DOHH2 (cell line): ENCODE measurements around the gene HDLBP.

Source experiments
- EZH2phosphoT487 ChIP-seq: fragments of 200-600 bp; sonication (generic); IDR thresholded peaks from 2 replicates; pipeline ENCODE4 v1.6.1; 2017; ENCODE audit warnings: borderline replicate concordance, mild to moderate bottlenecking, antibody characterized with exemption, low read length, moderate library complexity, mixed read lengths
- TF ChIP-seq, protein P1 (sequence below): fragments of 200-600 bp; sonication (generic); IDR thresholded peaks from one replicate; pipeline ENCODE4 v1.5.1; 2014; ENCODE audit warnings: antibody characterized with exemption, mild to moderate bottlenecking, low read depth, low read length; ENCODE audit not compliant: poor library complexity, severe bottlenecking

- no peak for TF ChIP-seq EZH2phosphoT487
- TF ChIP-seq, protein P1, sequence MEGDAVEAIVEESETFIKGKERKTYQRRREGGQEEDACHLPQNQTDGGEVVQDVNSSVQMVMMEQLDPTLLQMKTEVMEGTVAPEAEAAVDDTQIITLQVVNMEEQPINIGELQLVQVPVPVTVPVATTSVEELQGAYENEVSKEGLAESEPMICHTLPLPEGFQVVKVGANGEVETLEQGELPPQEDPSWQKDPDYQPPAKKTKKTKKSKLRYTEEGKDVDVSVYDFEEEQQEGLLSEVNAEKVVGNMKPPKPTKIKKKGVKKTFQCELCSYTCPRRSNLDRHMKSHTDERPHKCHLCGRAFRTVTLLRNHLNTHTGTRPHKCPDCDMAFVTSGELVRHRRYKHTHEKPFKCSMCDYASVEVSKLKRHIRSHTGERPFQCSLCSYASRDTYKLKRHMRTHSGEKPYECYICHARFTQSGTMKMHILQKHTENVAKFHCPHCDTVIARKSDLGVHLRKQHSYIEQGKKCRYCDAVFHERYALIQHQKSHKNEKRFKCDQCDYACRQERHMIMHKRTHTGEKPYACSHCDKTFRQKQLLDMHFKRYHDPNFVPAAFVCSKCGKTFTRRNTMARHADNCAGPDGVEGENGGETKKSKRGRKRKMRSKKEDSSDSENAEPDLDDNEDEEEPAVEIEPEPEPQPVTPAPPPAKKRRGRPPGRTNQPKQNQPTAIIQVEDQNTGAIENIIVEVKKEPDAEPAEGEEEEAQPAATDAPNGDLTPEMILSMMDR, result no peak
These were observed 59.8 kb downstream of the HDLBP start for GRCh38 chr2:241255542-241256167.
